ENCODE results near the gene DLG2.
"Not testable (repeated sequence)": the region's sequence is repeated elsewhere in the genome, so short reads cannot be mapped to it uniquely, and the experiment has no call there.

DLG2 gene

GRCh38 chr11:85423316-85423715 is 203.8 kb downstream of the DLG2 start:
- Histone ChIP-seq H3K4me1 (ENCODE audit: control insufficient read depth in 1 of 2, insufficient read depth in 1 of 2, low read depth in 1 of 2, low read length in 1 of 2) (no peaks in the 10 kb centered on the region), H3K27ac (no peak overlapping the region), H3K27me3 (no peaks in the 10 kb centered on the region), H3K4me3 (ENCODE audit: low read depth in 1 of 2, low read length in 1 of 2) (no peak overlapping the region), H3K9me3 (peaks cover 5% of the 10 kb centered on the region), H3K36me3 (no peaks in the 10 kb centered on the region)
- no peak for TF ChIP-seq CTCF (IDR thresholded peaks at IDR 0.05)

GRCh38 chr11:85414175-85414574 is 213.0 kb downstream of the DLG2 start:
- no peak overlapping the region for H3K27ac ChIP-seq

GRCh38 chr11:85407648-85408047 is 219.5 kb downstream of the DLG2 start:
- Histone ChIP-seq H3K27me3 (no peaks in the 10 kb centered on the region), H3K4me1 (ENCODE audit: control insufficient read depth in 1 of 2, insufficient read depth in 1 of 2, low read depth in 1 of 2, low read length in 1 of 2) (no peaks in the 10 kb centered on the region), H3K9me3 (no peaks in the 10 kb centered on the region), H3K27ac (no peak overlapping the region), H3K36me3 (no peaks in the 10 kb centered on the region), H3K4me3 (ENCODE audit: low read depth in 1 of 2, low read length in 1 of 2) (no peak overlapping the region)
- no peak for TF ChIP-seq CTCF (IDR thresholded peaks at IDR 0.05)

More at GRCh38 chr11:85414175-85414574, 213.0 kb downstream of the DLG2 start:
- no peaks in the 10 kb centered on the region for H3K9me3 ChIP-seq
- no peaks in the 10 kb centered on the region for H3K27me3 ChIP-seq
- no peak overlapping the region for H3K4me3 ChIP-seq (ENCODE audit: low read depth in 1 of 2, low read length in 1 of 2)
- H3K4me1 ChIP-seq (ENCODE audit: control insufficient read depth in 1 of 2, insufficient read depth in 1 of 2, low read depth in 1 of 2, low read length in 1 of 2) = no peaks in the 10 kb centered on the region
- H3K36me3 ChIP-seq = no peaks in the 10 kb centered on the region
- no peak for TF ChIP-seq CTCF (IDR thresholded peaks at IDR 0.05)

- H3K4me1 ChIP-seq (ENCODE audit: control insufficient read depth in 1 of 2, insufficient read depth in 1 of 2, low read depth in 1 of 2, low read length in 1 of 2) = no peaks in the 10 kb centered on the region
- no peak overlapping the region for H3K27ac ChIP-seq
- no peaks in the 10 kb centered on the region for H3K36me3 ChIP-seq
- no peaks in the 10 kb centered on the region for H3K27me3 ChIP-seq
- no peaks in the 10 kb centered on the region for H3K9me3 ChIP-seq
- no peak overlapping the region for H3K4me3 ChIP-seq (ENCODE audit: low read depth in 1 of 2, low read length in 1 of 2)
- TF ChIP-seq CTCF (IDR thresholded peaks at IDR 0.05) = no peak
Observed at GRCh38 chr11:85406841-85407240, 220.3 kb downstream of the DLG2 start.

GRCh38 chr11:85406316-85406715 is 220.8 kb downstream of the DLG2 start:
- H3K27ac ChIP-seq = no peak overlapping the region
- TF ChIP-seq CTCF (IDR thresholded peaks at IDR 0.05) = no peak
- H3K9me3 ChIP-seq = no peaks in the 10 kb centered on the region
- no peaks in the 10 kb centered on the region for H3K27me3 ChIP-seq
- no peaks in the 10 kb centered on the region for H3K36me3 ChIP-seq
- H3K4me3 ChIP-seq (ENCODE audit: low read depth in 1 of 2, low read length in 1 of 2) = no peak overlapping the region
- H3K4me1 ChIP-seq (ENCODE audit: control insufficient read depth in 1 of 2, insufficient read depth in 1 of 2, low read depth in 1 of 2, low read length in 1 of 2) = no peaks in the 10 kb centered on the region

- H3K27me3 ChIP-seq; H3K27ac ChIP-seq; H3K4me3 ChIP-seq (ENCODE audit: low read depth in 1 of 2, low read length in 1 of 2); H3K9me3 ChIP-seq; H3K36me3 ChIP-seq; H3K4me1 ChIP-seq (ENCODE audit: control insufficient read depth in 1 of 2, insufficient read depth in 1 of 2, low read depth in 1 of 2, low read length in 1 of 2): not testable (repeated sequence)
Observed at GRCh38 chr11:85395515-85396055, 231.6 kb downstream of the DLG2 start.

All from neutrophil (primary cell).